ENCODE data around the gene RPL11.
"Not testable (repeated sequence)": the region's sequence is repeated elsewhere in the genome, so short reads cannot be mapped to it uniquely, and the experiment has no call there.

The RPL11 gene

DNA sequence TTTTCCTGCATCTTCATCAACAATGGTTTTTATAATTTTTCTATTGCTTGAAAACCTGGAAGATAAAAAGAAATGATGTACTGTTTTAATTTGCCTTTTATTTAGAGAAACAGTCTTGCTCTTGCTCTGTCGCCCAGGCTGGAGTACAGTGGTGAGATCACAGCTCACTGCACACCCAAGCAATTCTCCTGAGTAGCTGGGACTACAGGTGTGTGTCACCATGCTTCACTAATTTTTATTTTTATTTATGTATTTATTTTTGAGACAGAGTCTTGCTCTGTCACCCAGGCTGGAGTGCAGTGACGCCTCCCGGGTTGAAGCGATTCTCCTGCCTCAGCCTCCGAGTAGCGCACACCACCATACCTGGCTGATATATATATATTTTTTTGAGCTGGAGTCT, 43.0 kb upstream of the RPL11 start:
- in situ Hi-C loops (cut with HindIII; ENCODE audit: low sequenced_read_pairs) = no loop called here
- H3K4me3 ChIP-seq (ENCODE audit: low read depth, low read length) = no peak overlapping the region
- DNase-seq (ENCODE audit: low read depth) = no peak
- TF ChIP-seq, protein P1, sequence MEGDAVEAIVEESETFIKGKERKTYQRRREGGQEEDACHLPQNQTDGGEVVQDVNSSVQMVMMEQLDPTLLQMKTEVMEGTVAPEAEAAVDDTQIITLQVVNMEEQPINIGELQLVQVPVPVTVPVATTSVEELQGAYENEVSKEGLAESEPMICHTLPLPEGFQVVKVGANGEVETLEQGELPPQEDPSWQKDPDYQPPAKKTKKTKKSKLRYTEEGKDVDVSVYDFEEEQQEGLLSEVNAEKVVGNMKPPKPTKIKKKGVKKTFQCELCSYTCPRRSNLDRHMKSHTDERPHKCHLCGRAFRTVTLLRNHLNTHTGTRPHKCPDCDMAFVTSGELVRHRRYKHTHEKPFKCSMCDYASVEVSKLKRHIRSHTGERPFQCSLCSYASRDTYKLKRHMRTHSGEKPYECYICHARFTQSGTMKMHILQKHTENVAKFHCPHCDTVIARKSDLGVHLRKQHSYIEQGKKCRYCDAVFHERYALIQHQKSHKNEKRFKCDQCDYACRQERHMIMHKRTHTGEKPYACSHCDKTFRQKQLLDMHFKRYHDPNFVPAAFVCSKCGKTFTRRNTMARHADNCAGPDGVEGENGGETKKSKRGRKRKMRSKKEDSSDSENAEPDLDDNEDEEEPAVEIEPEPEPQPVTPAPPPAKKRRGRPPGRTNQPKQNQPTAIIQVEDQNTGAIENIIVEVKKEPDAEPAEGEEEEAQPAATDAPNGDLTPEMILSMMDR (IDR thresholded peaks at IDR 0.05; ENCODE audit: low read depth, low read length, missing control alignments) = no peak

DNA sequence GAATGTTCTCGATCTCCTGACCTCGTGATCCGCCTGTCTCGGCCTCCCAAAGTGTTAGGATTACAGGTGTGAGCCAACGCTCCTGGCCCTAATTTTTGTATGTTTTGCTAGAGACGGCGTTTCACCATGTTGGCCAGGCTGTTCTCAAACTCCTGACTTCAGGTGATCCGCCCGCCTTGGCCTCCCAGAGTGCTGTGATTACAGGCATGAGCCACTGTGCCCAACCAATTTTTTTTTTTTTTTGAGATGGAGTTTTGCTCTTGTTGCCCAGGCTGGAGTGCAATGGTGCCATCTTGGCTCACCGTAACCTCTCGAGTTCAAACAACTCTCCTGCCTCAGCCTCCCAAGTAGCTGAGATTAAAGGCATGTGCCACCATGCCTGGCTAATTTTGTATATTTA, 42.4 kb upstream of the RPL11 start:
- in situ Hi-C loops (cut with HindIII; ENCODE audit: low sequenced_read_pairs) = not testable (repeated sequence)

DNA sequence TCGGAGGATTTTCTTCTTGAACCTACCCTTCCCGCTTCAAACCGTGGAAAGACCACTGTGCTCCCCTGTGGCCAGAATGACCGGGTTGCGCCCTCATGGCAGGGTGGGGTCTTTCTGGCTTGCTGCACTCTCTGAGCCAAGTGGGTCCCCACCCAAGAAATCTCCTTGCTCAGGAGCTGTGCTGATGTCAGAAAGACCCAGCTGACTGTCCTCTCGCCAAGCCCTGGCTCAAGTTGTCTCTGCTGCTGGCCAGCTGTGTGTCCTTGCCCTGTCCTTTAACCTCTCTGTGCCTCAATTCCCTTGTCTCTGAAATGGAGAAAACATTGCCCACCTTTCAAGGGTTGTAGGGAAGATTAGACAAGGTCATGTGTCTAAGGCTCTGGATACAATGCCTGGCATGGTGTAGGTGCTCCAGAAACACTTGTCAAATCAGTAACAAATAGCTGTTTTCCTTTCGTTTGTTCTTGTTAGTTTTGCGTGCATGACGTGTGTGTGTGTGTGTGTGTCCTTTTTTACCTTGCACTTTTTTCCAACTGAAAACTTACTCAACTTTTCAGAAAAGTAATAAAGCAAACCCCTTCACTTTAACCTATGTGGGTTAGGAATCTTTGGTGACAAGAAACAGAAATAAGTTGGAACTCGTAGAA, 41.1 kb upstream of the RPL11 start:
- no peak for DNase-seq (ENCODE audit: low read depth)
- in situ Hi-C loops (cut with HindIII; ENCODE audit: low sequenced_read_pairs) = no loop called here
- no peak overlapping the region for H3K4me3 ChIP-seq (ENCODE audit: low read depth, low read length)
- TF ChIP-seq, protein P1 (IDR thresholded peaks at IDR 0.05; ENCODE audit: low read depth, low read length, missing control alignments) = no peak

More for the DNA sequence above, 42.4 kb upstream of the RPL11 start:
- not testable (repeated sequence) for DNase-seq (ENCODE audit: low read depth); H3K4me3 ChIP-seq (ENCODE audit: low read depth, low read length)

DNA sequence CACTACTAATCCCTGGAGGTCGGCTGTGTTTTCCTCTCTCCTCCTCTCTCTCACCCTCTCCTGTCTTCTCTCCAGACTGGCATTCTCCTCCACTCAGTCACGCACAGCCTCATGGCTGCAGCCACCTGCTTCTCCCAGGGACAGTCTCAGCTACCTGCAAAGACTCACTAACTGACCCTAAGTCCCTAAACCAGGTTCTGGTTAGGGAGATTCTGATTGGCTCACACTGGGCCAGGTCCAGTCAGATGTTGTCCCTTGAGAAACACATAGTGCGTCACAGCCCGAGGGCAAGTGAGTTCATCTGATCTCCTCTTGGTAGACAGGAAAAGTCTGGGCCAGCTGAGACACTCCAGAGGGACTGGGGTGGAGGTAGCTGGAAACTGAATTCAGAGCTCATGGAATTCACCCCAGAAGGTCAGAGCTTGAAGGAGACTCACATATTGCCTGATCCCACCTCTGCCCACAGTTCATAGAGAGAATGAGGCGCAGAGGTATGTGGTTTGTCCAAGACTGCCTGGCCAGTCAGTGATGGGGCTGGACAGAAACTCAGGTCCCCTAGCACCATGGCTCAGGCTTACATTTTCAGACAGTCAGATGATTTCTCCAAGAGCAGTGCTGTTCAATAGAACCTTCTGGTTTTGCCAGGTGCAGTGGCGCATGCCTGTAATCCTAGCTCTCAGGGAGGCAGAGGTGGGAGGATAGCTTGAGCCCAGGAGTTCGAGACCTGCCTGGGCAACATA, 40.4 kb upstream of the RPL11 start:
- TF ChIP-seq, protein P1 (IDR thresholded peaks at IDR 0.05; ENCODE audit: low read depth, low read length, missing control alignments) = no peak
- H3K4me3 ChIP-seq (ENCODE audit: low read depth, low read length) = no peak overlapping the region
- DNase-seq (ENCODE audit: low read depth) = no peak
- in situ Hi-C loops (cut with HindIII; ENCODE audit: low sequenced_read_pairs) = no loop called here

DNA sequence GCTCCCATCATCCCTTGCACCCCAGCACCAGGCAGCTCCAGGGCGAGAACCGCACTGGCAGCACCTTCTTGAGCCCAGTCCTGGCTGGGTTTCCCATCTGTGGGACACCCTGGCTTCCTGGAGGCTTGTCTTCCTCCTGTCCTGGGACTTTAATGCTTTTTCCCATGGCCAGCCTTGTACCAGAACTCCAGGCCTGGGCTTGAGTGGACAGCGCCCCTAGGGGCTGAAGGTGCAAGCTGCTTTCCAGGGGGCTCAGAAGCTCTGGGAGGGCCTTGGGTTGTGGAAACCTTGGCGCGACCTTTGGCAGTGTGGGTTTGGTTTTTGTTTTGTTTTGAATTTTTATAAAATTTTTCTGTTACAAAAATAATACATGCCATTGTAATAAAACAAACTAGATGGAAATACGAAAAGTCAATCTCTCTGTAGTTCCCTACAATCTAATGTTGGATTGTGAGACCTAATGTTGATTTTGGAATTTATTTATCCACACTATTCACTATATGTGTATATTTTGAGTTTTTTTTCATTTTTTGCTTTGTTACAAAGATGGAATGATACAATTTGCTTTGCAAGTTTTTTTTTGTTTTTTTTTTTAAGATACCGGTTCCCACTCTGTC, 33.8 kb upstream of the RPL11 start:
- TF ChIP-seq, protein P1 (IDR thresholded peaks at IDR 0.05; ENCODE audit: low read depth, low read length, missing control alignments) = peak; percentile 93
- in situ Hi-C loops (cut with HindIII; ENCODE audit: low sequenced_read_pairs) = no loop called here
- DNase-seq (ENCODE audit: low read depth) = peak; percentile 11
- no peak overlapping the region for H3K4me3 ChIP-seq (ENCODE audit: low read depth, low read length)

DNA sequence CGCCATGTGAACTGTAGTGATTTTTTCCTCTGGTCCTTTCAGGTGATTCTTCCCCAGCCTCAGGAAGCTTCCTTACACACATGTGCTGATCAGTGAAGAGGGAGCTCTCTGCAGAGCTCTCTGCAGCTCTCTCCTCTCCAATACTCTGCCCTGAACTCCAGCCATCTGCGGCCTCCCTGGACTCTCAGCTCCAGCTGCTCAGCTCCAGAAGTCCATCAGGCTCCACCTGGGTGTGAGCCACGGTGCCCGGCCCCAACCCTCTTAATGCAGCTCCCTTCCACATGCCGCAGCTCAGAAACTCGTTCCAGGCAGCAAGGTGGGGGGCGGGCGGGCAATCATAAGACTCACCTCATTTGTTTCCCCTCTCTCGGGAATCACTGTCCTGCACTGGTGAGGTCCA, 30.9 kb upstream of the RPL11 start:
- no peak for DNase-seq (ENCODE audit: low read depth)
- H3K4me3 ChIP-seq (ENCODE audit: low read depth, low read length) = no peak overlapping the region
- in situ Hi-C loops (cut with HindIII; ENCODE audit: low sequenced_read_pairs) = no loop called here
- TF ChIP-seq, protein P1 (IDR thresholded peaks at IDR 0.05; ENCODE audit: low read depth, low read length, missing control alignments) = no peak

DNA sequence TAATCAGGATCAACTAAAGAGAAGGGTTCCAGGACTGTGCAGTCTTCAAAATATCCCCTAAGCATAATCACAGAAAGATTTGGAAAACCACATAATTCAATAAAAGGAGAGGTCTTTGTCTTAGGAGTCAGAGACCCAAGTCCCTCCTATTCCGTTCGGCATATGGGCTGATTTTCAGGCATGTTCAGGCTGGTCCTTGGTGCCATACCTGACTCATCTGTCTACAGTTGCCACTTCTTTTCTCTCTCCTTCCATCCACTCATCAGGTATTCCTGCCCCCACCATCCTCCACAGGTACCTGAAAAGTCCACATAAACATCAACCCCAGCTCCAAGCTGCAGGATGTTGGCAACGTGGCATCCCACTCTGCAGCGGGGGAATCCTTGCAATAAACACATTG, 29.7 kb upstream of the RPL11 start:
- no peak for DNase-seq (ENCODE audit: low read depth)
- H3K4me3 ChIP-seq (ENCODE audit: low read depth, low read length) = no peak overlapping the region
- TF ChIP-seq, protein P1 (IDR thresholded peaks at IDR 0.05; ENCODE audit: low read depth, low read length, missing control alignments) = no peak
- in situ Hi-C loops (cut with HindIII; ENCODE audit: low sequenced_read_pairs) = no loop called here

Measured in astrocyte of the cerebellum (primary cell).